K562 (cell line): ENCODE measurements around the gene AKT3. TPM values are rescaled to one million over a fixed set of nuclear protein-coding genes. Genes with fewer than 3 reads are reported as not detected.

ENCODE experiments used
- ATAC-seq: fragments of 200-7000 bp; cut with Tn5 transposase; 3 replicates; pipeline ENCODE4 v1.9.1; 2020; ENCODE audit warnings: moderate library complexity
- BruUV-seq: library from RNA; stranded (reverse); fragments of 400-500 nt; replicated peaks from 2 replicates; lab custom pipeline; 2021; lab: Mats Ljungman, UMichigan
- CTCF ChIA-PET: fragments of 300-600 bp; formaldehyde crosslinking; extraction: SDS; loops from one replicate; lab custom pipeline; 2021; ENCODE audit warnings: low intra/inter-chr PET ratio; lab: Yijun Ruan, JAX
- POLR2A ChIA-PET: fragments of 300-600, 350-650 bp; sonication (Branson Sonifier 250); formaldehyde crosslinking; extraction: SDS; loops from one replicate; lab custom pipeline; 2021; ENCODE audit warnings: antibody characterized with exemption, inconsistent platforms; lab: Yijun Ruan, JAX
- DNase-seq, 4 experiments: peaks; one replicate each; pipeline versions ENCODE4 v3.0.0 to v3.0.0-alpha.2; 2011 to 2018; ENCODE audit warnings: low spot score in 3 of 4, mixed read lengths in 3 of 4; ENCODE audit errors: extremely low read depth in 1 of 4
- FAIRE-seq: peaks from 2 replicates; lab custom pipeline; 2011; peaks lifted over from hg19 to GRCh38; lab: Jason Lieb, UNC
- H2AFZ ChIP-seq: 2 replicates; pipeline ENCODE4 v1.6.0; 2011; ENCODE audit warnings: low read depth, low read length, control low read depth, inconsistent platforms
- H3K27ac ChIP-seq: fragments of 200-600 bp; 3 replicates; pipeline ENCODE4 v1.8.0; 2011; ENCODE audit warnings: low read depth, mild to moderate bottlenecking, control low read depth, inconsistent platforms, low read length, moderate library complexity, mixed read lengths; ENCODE audit errors: extremely low read depth
- H3K27me3 ChIP-seq, 2 experiments: fragments of 300-600 bp in 1 of 2; 2 replicates in 1 of 2; 3 replicates in 1 of 2; pipeline versions ENCODE4 v1.6.0 to v1.8.0; 2011; ENCODE audit warnings: inconsistent platforms in 2 of 2, low read length in 2 of 2, mild to moderate bottlenecking in 1 of 2, mixed read lengths in 1 of 2, moderate library complexity in 1 of 2; ENCODE audit not compliant: control insufficient read depth in 2 of 2, insufficient read depth in 2 of 2
- H3K36me3 ChIP-seq: fragments of 300-600 bp; 3 replicates; pipeline ENCODE4 v1.8.0; 2011; ENCODE audit warnings: mild to moderate bottlenecking, low read length, inconsistent platforms; ENCODE audit not compliant: control insufficient read depth, insufficient read depth
- H3K4me1 ChIP-seq, 2 experiments: fragments of 200-600 bp in 1 of 2; replicated peaks in 1 of 2; 2 replicates in 1 of 2; 3 replicates in 1 of 2; pipeline versions ENCODE4 v1.5.1 to v1.8.0; 2011; ENCODE audit warnings: inconsistent platforms in 2 of 2, low read length in 2 of 2, mild to moderate bottlenecking in 1 of 2, mixed read lengths in 1 of 2, moderate library complexity in 1 of 2; ENCODE audit not compliant: control insufficient read depth in 2 of 2, insufficient read depth in 2 of 2
- H3K4me2 ChIP-seq: 2 replicates; pipeline ENCODE4 v1.6.1; 2011; ENCODE audit warnings: low read length, control low read depth, inconsistent platforms, mixed read lengths; ENCODE audit not compliant: insufficient read depth
- H3K4me3 ChIP-seq: fragments of 200-600 bp; sonication (generic), shearing (Covaris generic); 2 replicates; pipeline ENCODE4 v1.5.1; 2016; ENCODE audit warnings: control low read depth, inconsistent platforms
- H3K79me2 ChIP-seq: fragments of 200-600 bp; 3 replicates; pipeline ENCODE4 v1.8.0; 2011; ENCODE audit warnings: low read length, inconsistent platforms; ENCODE audit not compliant: control insufficient read depth, insufficient read depth
- H3K9ac ChIP-seq, 2 experiments: 2 replicates each; pipeline versions ENCODE4 v1.6.0 to v1.6.1; 2011; ENCODE audit warnings: low read depth in 2 of 2, low read length in 2 of 2, control low read depth in 1 of 2, inconsistent platforms in 1 of 2, mild to moderate bottlenecking in 1 of 2, mixed read lengths in 1 of 2; ENCODE audit not compliant: insufficient read depth in 1 of 2
- H3K9me1 ChIP-seq: one replicate; pipeline ENCODE4 v1.6.0; 2011; ENCODE audit warnings: inconsistent platforms, mild to moderate bottlenecking, low read length, moderate library complexity; ENCODE audit not compliant: control insufficient read depth, insufficient read depth
- H3K9me3 ChIP-seq: replicated peaks from 2 replicates; pipeline ENCODE4 v1.5.1; 2011; ENCODE audit warnings: low read depth, low read length, inconsistent platforms; ENCODE audit not compliant: control insufficient read depth, insufficient read depth
- H4K20me1 ChIP-seq: replicated peaks from 2 replicates; pipeline ENCODE4 v1.6.1; 2011; ENCODE audit warnings: low read length, inconsistent platforms, mixed read lengths; ENCODE audit not compliant: control insufficient read depth, insufficient read depth
- ATF1 ChIP-seq, 2 experiments: fragments of 450-650 bp in 1 of 2; IDR thresholded peaks; 2 replicates each; pipeline ENCODE4 v1.6.1; 2016; ENCODE audit warnings: missing compliant biosample characterization in 1 of 2, missing genetic modification characterization in 1 of 2
- CBX8 ChIP-seq: fragments of 200-600 bp; sonication (generic); IDR thresholded peaks from 2 replicates; pipeline ENCODE4 v1.6.1; 2012; ENCODE audit warnings: borderline replicate concordance, mixed run types, low read depth, mild to moderate bottlenecking, moderate library complexity, mixed read lengths, low read length, control low read depth, inconsistent platforms; ENCODE audit not compliant: poor library complexity, severe bottlenecking; ENCODE audit errors: extremely low read depth
- PPARD ChIP-seq: fragments of 250-450 bp; sonication (Bioruptor Pico); IDR thresholded peaks from 2 replicates; pipeline ENCODE4 v1.8.0; 2022; ENCODE audit warnings: inconsistent platforms, mild to moderate bottlenecking, moderate library complexity
- PRDM10 ChIP-seq: fragments of 450-650 bp; IDR thresholded peaks from 2 replicates; pipeline ENCODE4 v1.6.1; 2018; ENCODE audit not compliant: partially characterized antibody
- SIRT6 ChIP-seq: IDR thresholded peaks from one replicate; pipeline ENCODE4 v1.6.1; 2012; ENCODE audit warnings: low read depth, mild to moderate bottlenecking, control low read depth, inconsistent platforms, low read length, moderate library complexity
- ZBTB49 ChIP-seq: sonication (generic); formaldehyde crosslinking; IDR thresholded peaks from 2 replicates; pipeline ENCODE4 v1.8.0; 2022; ENCODE audit warnings: missing genetic modification reagents, mild to moderate bottlenecking, borderline replicate concordance
- ZNF212 ChIP-seq: fragments of 450-650 bp; formaldehyde crosslinking; IDR thresholded peaks from 2 replicates; pipeline ENCODE4 v1.4.0; 2020; ENCODE audit warnings: mild to moderate bottlenecking
- WGBS: fragments of 100-300 bp; shearing (Covaris generic); methylation state at CpG from one replicate; pipeline ENCODE4 v1.1.6; 2016; ENCODE audit warnings: low coverage, mixed read lengths; ENCODE audit not compliant: insufficient coverage; ENCODE audit errors: missing lambda C conversion rate; 5-methylcytosine and 5-hydroxymethylcytosine counted together
- in situ Hi-C: fragments of 300-500 bp; cut with MboI; formaldehyde crosslinking; loops from 4 replicates; pipeline ENCODE4 v1.15.0; 2018; ENCODE audit warnings: inconsistent platforms, mixed read lengths
- intact Hi-C: fragments of 100-400 bp; cut with micrococcal nuclease; formaldehyde crosslinking; loops from 2 replicates; pipeline ENCODE4 v1.14.2; 2022
- polyA plus RNA-seq, 8 experiments: library from polyadenylated mRNA; depleted of rRNA in 4 of 8; stranded (reverse) in 5 of 8; unstranded in 3 of 8; fragments of >200 nt; fragmentation: Nextera tagmentation in 2 of 8; fragmentation: Illumina TruSeq in 1 of 8; extraction: Ambion mirVana in 2 of 8; extraction: Trizol in 1 of 8; gene quantifications; 2 replicates each; pipeline versions ENCODE4 v1.2.1 to v1.2.3, GENCODE V29; 2011 to 2014; ENCODE audit warnings: inconsistent platforms in 1 of 8, missing spikeins in 1 of 8
- total RNA-seq, 7 experiments: library from RNA; depleted of rRNA in 6 of 7; stranded (reverse); fragments of >200 nt in 6 of 7; fragmentation: Illumina TruSeq in 2 of 7; extraction: Trizol in 2 of 7; gene quantifications; 2 replicates each; pipeline versions ENCODE4 v1.2.1 to v1.2.3, GENCODE V29; 2011 to 2021; ENCODE audit warnings: low replicate concordance in 1 of 7

AKT3 gene
- total and polyA plus RNA-seq, 9 of the 15 experiments (the other 6 are each of a cell fraction or from before 2014, with no cell fraction given): 0.04 to 0.54 (median 0.18) TPM; not detected in 1

- in situ Hi-C loops (no loop called here), intact Hi-C loops (no loop called here)
- no TSS peak for BruUV-seq
- H3K4me3 ChIP-seq: peak overlapping the region; percentile 52
- H2AFZ ChIP-seq: peak overlapping the region; percentile 92
- peaks cover 6 to 12% of the 10 kb centered on the region in 2 experiments; a peak in 4 of 5 replicates for H3K27me3 ChIP-seq
- ATAC-seq (no peak), FAIRE-seq (peak; percentile 57), DNase-seq (no peak)
- no peaks in the 10 kb centered on the region for H3K36me3 ChIP-seq
- 39% methylated on average over 12 of the region's 12 CpGs for WGBS
- H3K9ac ChIP-seq: peak overlapping the region; percentile 52 to 86; a peak in 3 of 4 replicates
- TF ChIP-seq ZBTB49 (CRISPR knock-in tag) (no peak), PRDM10 (no peak), CBX8 (peak; percentile 57), SIRT6 (no peak), PPARD (no peak), ATF1 (CRISPR knock-in tag; IDR thresholded peaks at IDR 0.05) (no peak), ATF1 (tag; IDR thresholded peaks at IDR 0.05) (no peak), ZNF212 (CRISPR knock-in tag) (no peak)
- ChIA-PET CTCF (interaction anchor here (0.6 kb wide), 1 partner anchor 421 kb away, joined by 3 read pairs; no protein-coding TSS in a partner anchor), POLR2A (no interaction called here)
- no peaks in the 10 kb centered on the region for H3K9me1 ChIP-seq
- H3K9me3 ChIP-seq: no peaks in the 10 kb centered on the region
- no peaks in the 10 kb centered on the region for H4K20me1 ChIP-seq
- H3K4me2 ChIP-seq: peak overlapping the region; percentile 79
- peaks cover 4 to 17% of the 10 kb centered on the region in 2 experiments; a peak in 3 of 5 replicates for H3K4me1 ChIP-seq
- no peak overlapping the region for H3K27ac ChIP-seq
- no peaks in the 10 kb centered on the region for H3K79me2 ChIP-seq
Observed at GRCh38 chr1:243851257-243851756, 1.3 kb upstream of the AKT3 start.
